DMS53 treated with DMSO at 0.1 percent for 48 hours (cell line): ENCODE measurements around the gene OR4D11.
"Not testable (repeated sequence)": the region's sequence is repeated elsewhere in the genome, so short reads cannot be mapped to it uniquely, and the experiment has no call there.

Experiments
- DNase-seq: peaks from one replicate; lab custom pipeline; 2025; ENCODE audit not compliant: unreplicated experiment; lab: John Stamatoyannopoulos, UW

OR4D11 gene

GRCh38 chr11:59547605-59548308 lies 44.4 kb downstream of the OR4D11 start:
- not testable (repeated sequence) for DNase-seq

- no peak for DNase-seq
Observed at GRCh38 chr11:59548309-59548656, 44.9 kb downstream of the OR4D11 start.

DNA sequence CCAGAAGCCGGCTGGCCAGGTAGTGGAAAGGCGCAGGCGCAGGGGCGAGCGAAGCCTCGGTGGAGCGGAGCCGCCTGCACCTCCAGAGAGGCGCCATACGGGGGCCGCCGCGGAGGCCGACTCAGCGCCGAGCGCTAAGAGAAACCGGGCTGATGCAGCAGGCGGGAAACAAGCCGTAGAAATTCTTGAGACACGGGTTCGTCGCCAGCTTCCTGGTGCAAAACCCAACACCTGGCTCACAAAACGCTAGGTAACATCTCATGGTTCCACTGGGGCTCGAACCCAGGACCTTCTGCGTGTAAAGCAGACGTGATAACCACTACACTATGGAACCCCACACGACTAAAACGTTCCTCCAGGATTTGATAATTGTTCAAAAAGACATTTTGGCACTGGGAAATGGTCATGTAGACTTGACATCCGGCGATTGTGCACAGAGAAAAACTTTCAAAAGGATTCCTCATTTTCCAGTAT lies 47.0 kb downstream of the OR4D11 start:
- DNase-seq: peak; percentile 89

DNA sequence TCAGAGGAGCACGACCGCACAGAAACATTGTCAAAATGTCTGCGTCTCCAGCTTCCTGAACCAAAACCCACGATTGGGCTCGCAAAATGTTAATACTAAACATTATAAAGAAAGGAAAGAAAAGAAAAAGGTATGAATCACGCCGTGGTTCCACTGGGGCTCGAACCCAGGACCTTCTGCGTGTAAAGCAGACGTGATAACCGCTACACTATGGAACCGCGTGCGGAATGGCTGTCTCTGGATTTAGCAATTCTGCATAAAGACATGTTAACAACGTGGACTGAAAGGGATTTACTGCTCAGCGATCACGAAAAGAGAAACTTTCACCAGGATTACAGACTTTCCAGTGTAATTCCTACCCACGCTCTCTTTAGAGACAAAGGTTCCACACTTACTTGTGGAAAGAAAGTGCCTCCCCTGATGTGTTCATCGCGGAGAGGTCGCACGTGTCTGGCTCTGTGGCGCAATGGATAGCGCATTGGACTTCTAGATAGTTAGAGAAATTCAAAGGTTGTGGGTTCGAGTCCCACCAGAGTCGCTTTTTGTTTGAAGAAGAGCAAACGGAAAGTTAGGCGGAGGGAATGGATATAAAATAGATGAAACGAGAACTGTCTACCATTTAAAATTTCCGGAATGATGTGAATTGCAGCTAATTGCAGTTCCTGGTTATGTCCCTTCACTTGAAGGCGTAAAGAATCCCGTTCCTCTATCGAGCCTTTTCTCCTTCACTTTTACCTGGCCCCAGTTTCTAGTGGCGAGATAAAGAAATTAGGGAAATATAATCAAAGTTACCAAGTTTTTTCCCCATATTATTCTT lies 47.7 kb downstream of the OR4D11 start:
- DNase-seq: peak; percentile 77

DNA sequence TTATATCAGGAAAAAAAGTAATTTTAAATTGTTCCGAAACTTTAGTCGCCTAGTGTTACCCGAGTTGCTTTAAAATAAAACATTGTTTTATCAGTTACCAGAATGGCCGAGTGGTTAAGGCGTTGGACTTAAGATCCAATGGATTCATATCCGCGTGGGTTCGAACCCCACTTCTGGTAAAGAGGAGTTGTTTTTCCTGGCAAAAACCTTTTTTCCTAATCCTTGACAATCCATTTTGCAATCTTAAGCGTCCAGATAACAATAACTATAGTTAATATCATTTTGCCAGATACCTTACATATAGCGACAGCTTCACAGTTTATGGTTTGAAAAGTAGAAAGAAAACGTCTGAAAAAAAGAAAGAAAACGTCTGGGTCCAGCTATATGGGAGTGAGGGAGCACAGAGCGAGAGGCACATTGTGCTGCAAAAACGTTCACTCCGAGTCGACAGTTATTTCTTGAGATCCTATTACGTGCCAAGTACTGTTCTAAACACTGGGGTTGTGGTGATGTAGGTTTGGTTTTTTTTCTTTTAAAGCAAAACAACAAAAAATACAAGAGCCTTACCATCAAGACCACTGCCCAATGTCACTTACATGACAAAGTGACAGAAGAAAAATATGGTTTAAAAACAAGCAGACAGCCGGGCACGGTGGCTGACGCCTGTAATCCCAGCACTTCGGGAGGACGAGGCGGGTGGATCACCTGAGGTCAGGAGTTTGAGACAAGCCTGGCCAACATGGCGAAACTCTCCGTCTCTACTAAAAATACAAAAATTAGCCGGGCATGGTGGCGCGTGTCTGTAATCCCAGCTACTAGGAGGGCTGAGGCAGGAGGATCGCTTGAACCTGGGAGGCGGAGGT lies 48.5 kb downstream of the OR4D11 start:
- DNase-seq: peak; percentile 50

- DNase-seq: no peak
Observed at GRCh38 chr11:59552844-59553243, 49.5 kb downstream of the OR4D11 start.

DNA sequence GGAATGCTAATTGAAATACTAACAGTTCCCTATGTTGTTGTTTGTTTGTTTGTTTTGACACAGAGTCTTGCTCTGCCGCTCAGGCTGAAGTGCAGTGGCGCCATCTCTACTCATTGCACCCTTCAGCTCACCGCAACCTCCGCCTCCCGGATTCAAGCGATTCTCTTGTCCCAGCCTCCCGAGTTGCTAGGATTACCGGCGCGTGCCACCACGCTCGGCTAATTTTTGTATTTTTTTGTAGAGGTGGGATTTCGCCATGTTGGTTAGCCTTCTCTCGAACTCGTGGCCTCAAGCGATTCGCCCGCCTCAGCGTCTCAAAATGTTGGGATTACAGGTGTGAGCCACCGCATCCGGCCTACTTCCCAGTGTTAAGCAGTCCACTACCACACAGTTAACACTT lies 49.9 kb downstream of the OR4D11 start:
- DNase-seq: no peak
